ENCODE measurements around the gene OSBP.
"Not testable (repeated sequence)": the region's sequence is repeated elsewhere in the genome, so short reads cannot be mapped to it uniquely, and the experiment has no call there.

OSBP gene, protein sequence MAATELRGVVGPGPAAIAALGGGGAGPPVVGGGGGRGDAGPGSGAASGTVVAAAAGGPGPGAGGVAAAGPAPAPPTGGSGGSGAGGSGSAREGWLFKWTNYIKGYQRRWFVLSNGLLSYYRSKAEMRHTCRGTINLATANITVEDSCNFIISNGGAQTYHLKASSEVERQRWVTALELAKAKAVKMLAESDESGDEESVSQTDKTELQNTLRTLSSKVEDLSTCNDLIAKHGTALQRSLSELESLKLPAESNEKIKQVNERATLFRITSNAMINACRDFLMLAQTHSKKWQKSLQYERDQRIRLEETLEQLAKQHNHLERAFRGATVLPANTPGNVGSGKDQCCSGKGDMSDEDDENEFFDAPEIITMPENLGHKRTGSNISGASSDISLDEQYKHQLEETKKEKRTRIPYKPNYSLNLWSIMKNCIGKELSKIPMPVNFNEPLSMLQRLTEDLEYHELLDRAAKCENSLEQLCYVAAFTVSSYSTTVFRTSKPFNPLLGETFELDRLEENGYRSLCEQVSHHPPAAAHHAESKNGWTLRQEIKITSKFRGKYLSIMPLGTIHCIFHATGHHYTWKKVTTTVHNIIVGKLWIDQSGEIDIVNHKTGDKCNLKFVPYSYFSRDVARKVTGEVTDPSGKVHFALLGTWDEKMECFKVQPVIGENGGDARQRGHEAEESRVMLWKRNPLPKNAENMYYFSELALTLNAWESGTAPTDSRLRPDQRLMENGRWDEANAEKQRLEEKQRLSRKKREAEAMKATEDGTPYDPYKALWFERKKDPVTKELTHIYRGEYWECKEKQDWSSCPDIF

GRCh38 chr11:59615637-59616395 is at the start of gene OSBP:
Gene OSBP, minus strand, starts transcription at chr11:59615774. Its CDS starts 110 bp downstream, at chr11:59615664.
- DNase-seq (ENCODE audit: low spot score): peak; percentile 99

DNA sequence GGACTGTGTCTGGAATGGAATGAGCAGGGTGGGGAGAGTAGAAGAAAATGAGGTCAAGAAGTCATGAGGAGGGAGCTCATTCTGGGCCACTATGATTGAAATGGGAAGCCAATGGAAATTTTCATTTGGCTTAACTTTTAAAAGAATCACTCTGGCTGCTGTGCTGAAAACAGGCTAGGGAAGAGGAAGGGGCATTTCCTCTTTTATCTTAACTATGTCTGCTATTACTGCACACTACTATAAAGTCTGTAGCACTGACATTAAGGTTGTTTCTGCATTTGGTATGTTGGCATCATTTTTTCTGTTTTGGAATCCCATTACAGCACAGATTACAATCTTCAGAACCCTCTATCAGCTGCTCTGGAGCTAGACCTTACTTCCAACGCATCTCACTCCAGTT is 45.0 kb upstream of the OSBP start:
- DNase-seq (ENCODE audit: low spot score): no peak

DNA sequence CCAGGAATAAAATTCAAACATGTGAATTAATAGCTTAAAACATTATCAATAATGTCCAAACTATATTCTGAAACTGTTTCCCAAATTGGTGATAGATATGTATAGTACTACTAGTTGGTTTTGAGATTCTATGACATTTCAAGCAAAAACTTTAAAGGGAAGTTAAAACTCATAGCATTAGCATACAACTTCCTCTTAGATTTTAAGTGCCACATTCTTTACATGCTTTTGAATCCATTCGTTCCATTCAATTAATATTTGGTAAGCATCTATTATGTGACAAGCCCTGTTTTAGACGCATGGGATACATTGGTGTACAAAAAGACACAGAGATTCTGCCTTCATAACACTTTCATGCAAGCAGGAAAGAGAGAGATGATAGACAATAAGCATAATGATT is 44.4 kb upstream of the OSBP start:
- DNase-seq (ENCODE audit: low spot score): no peak

DNA sequence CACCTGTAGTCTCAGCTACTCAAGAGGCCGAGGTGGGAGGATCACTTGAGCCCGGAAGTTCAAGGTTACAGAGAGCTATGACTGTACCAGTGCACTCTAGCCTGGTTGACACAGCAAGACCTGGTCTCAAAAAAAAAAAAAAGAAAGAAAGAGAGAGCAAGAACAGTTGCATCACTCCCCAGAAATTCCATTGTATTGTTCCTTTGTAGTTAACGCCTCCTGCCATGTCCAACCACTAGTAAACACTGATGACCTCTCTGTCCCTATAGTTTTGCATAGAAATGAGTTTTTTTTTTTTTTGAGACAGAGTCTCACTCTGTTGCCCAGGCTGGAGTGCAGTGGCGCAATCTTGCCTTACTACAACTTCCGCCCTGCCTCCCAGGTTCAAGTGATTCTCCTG is 42.5 kb upstream of the OSBP start:
- no peak for DNase-seq (ENCODE audit: low spot score)

DNA sequence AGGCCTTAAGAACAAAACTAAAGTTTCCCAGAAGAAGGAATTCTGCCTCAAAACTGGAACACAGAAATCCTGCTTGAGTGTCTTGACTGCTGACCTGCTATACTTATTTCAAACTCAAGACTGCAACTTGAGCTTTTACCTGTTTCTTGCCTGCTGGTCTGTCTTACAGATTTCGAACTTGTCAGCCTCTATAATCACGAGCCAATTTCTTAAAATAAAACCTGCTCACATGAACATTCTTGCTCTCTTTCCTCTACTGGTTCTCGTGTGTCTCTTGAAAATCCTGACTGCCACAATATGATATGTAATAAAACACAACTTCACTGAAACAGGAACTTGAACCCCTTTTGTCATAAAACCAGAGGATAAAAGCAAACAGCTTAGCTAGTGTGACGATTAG is 39.3 kb upstream of the OSBP start:
- no peak for DNase-seq (ENCODE audit: low spot score)

- no peak for DNase-seq (ENCODE audit: low spot score)
Measured at GRCh38 chr11:59647245-59647980, 31.8 kb upstream of the OSBP start.

- DNase-seq (ENCODE audit: low spot score): no peak
Measured at GRCh38 chr11:59644528-59644927, 29.0 kb upstream of the OSBP start.

- DNase-seq (ENCODE audit: low spot score): no peak
Measured at GRCh38 chr11:59643390-59643789, 27.8 kb upstream of the OSBP start.

- no peak for DNase-seq (ENCODE audit: low spot score)
Measured at GRCh38 chr11:59641156-59641555, 25.6 kb upstream of the OSBP start.

GRCh38 chr11:59630493-59630892 is 14.9 kb upstream of the OSBP start:
- no peak for DNase-seq (ENCODE audit: low spot score)

DNA sequence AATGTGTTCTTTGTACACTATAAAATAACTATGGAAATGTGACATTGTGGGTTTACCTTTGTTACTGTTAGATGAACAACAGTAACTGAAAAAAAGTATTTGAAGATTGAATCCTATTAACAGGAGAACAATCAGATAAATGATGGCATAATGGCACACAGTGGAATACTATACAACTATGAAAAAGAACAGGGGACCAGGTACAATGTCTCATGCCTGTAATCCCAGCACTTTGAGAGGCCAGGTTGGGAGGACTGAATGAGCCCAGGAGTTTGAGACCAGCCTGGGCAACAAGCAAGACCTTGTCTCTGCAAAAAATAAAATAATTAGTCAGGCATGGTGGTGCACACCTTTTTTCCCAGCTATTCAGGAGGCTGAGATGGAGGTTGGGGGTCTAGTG is 14.4 kb upstream of the OSBP start:
- DNase-seq (ENCODE audit: low spot score): no peak

DNA sequence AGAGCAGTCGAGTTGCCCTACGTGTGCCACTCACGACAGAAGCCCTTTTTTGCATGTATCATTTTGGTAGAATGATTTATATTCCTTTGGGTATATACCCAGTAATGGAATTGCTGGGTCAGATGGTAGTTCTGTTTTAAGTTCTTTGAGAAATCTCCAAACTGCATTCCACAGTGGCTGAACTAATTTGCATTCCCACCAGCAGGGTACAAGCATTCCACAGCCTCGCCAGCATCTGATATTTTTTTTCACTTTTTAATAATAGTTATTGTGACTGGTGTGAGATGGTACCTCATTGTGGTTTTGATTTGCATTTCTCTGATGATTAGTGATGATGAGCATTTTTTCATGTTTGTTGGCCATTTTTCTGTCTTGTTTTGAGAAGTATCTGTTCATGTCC is 11.4 kb upstream of the OSBP start:
- DNase-seq (ENCODE audit: low spot score): not testable (repeated sequence)

GRCh38 chr11:59625703-59626102 is 10.1 kb upstream of the OSBP start:
- DNase-seq (ENCODE audit: low spot score): no peak

GRCh38 chr11:59617876-59618275 is 2.3 kb upstream of the OSBP start:
- no peak for DNase-seq (ENCODE audit: low spot score)

DNA sequence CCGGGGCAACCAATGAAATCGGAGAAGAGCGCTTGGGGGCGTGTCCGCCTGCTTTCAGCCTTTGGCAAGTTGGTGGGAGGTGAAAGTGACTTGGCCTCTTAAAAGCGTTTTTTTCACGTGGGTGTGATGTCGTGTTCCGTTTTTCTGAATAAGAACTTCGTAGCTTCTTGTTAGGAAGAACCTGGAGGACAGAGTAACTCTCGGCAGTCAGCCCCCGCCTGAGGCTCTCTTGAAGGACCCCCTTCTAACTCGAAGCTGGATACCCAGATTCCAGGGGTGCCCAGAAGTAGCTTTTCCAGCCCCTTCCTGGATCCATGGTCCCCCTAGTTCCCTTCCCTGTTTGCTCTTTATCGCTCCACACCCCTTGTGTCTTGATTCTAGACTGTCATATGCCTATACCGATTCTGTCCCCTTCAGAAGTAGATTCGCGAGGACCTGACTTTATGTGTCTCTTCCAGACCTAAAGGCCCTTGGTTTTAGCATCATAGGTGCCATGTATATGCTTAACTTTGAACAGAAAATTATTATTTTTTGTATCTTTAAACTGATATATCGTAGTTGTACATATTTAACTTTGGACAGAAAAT is 915 bp upstream of the OSBP start:
- peak; percentile 5 for DNase-seq (ENCODE audit: low spot score)

- peak; percentile 10 for DNase-seq (ENCODE audit: low spot score)
Measured at GRCh38 chr11:59615120-59615636, 396 bp downstream of the OSBP start.

DNA sequence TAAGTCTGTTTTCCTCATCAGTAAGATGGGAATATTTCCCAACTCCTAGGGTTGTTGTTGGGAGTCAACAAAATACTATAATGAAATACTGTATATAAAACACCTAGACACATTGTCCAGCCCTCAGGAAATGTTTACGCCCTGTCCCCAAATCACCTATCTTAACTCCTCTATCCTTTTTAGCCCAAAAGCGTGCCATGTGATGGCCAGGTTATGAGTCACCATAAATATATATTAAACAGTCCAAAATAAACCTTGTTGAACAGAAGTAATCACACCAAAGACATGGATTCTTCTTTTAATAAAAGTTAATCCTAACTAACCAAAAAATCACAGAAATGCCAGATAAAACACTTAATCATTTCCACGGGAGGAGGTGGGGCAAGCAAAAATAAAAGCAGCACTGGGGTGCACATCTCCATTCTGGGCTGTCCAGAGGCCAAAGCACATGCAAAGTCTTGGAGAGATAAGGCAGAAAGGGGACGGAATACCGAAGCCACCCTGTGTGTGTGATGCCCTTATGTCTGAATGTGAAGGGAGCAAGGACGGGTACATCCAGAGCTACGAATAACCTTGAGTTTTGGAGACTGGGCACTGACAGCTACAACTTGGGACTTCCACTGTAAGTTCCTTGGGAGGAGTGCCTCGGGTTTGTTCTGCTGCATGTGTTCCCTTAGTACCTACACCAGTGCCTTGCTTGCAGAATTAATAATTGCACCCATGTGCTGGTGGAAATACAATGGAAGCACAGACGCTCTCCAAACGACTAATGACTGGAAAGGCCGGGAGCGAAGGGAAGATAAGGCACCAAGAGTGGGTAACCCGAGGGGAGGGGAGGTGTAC is 1.1 kb downstream of the OSBP start:
- DNase-seq (ENCODE audit: low spot score): peak; percentile 7

- peak; percentile 9 for DNase-seq (ENCODE audit: low spot score)
Measured at GRCh38 chr11:59611570-59612565, 3.7 kb downstream of the OSBP start.

DNA sequence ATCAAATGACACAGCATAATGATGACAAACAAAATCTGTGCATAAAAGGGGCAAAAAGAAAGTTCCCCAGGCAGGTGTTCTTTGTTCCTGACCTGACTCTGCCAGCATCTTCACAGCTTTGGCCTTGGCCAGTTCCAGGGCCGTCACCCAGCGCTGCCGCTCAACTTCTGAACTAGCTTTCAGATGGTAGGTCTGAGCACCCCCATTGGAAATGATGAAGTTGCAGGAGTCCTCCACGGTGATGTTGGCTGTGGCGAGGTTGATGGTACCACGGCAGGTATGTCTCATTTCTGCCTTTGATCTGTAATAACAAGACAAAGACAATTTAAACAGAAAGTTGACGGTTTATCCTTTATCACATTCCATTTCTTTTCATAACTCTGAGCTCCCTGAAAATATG is 5.3 kb downstream of the OSBP start:
- no peak for DNase-seq (ENCODE audit: low spot score)
